MM.1S (cell line): ENCODE measurements around the gene ADAMTS6.

ENCODE experiments used
- EZH2 ChIP-seq: fragments of 300-600 bp; sonication (generic); optimal IDR thresholded peaks from 2 replicates; pipeline ENCODE3; 2017; ENCODE audit warnings: low read depth, mild to moderate bottlenecking, antibody characterized with exemption, low read length, mixed read lengths
- EZH2phosphoT487 ChIP-seq: fragments of 300-600 bp; sonication (generic); IDR thresholded peaks from 2 replicates; pipeline ENCODE4 v1.6.1; 2018; ENCODE audit warnings: antibody characterized with exemption, low read length
- TF ChIP-seq, protein P1 (sequence below): fragments of 300-600 bp; sonication (generic); IDR thresholded peaks from 2 replicates; pipeline ENCODE4 v1.5.1; 2016; ENCODE audit warnings: antibody characterized with exemption, low read length, mixed read lengths

DNA sequence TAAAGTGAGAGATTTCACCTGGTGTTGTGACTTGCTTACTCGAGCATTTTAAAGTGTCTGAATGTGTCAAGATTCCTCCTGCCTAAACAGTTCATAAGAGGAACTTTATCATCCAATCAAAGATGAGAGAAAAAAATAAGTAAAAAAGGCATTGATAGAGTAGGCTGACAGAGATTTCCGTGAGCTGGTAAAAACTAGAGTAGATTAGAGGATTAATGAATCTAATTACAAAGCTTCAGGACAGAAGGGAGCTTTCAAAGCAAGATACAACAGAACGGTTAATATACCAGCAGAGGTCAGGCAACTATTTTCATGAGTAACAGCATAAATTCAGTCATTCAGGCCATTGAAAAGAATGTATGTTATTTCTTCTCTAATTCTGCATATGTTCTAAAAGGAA is 91.5 kb downstream of the ADAMTS6 start:
- TF ChIP-seq EZH2phosphoT487: no peak
- no peak for TF ChIP-seq EZH2
- TF ChIP-seq, protein P1, sequence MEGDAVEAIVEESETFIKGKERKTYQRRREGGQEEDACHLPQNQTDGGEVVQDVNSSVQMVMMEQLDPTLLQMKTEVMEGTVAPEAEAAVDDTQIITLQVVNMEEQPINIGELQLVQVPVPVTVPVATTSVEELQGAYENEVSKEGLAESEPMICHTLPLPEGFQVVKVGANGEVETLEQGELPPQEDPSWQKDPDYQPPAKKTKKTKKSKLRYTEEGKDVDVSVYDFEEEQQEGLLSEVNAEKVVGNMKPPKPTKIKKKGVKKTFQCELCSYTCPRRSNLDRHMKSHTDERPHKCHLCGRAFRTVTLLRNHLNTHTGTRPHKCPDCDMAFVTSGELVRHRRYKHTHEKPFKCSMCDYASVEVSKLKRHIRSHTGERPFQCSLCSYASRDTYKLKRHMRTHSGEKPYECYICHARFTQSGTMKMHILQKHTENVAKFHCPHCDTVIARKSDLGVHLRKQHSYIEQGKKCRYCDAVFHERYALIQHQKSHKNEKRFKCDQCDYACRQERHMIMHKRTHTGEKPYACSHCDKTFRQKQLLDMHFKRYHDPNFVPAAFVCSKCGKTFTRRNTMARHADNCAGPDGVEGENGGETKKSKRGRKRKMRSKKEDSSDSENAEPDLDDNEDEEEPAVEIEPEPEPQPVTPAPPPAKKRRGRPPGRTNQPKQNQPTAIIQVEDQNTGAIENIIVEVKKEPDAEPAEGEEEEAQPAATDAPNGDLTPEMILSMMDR: no peak
